Measurements from ENCODE around the gene PDE4B.

The PDE4B gene

DNA sequence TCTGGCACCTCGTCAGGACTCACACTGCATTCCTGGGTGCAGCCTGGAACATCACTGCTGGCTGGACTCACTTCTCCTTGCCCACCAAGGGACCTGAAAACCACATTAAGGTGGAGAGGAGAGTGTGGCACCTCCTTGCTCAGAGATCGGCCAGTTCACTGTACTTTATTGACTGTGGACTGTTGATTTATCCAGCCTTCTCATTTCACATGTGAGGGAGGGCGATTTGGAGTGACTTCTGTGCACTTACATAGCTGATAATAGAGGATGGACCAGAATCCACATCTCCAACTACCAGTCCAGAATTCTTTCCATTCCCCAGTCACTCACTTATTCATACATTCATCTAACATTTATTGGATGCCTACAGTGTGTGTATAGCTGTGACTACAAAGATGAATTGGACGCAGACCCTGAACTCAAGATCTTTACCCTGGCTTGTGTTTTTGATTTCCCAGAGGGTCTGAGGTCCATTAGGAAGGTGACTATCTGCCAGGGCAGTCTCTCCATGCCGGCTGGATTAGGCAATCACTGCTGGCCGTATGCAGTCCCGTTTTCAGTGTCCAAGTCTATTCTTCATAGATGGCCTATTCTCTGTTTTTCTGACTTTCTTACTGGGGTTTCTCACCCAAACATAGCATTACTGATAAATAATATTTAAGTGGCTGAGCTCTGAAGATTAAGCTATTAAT is 507.7 kb downstream of the PDE4B start:
- TF ChIP-seq, protein P1, sequence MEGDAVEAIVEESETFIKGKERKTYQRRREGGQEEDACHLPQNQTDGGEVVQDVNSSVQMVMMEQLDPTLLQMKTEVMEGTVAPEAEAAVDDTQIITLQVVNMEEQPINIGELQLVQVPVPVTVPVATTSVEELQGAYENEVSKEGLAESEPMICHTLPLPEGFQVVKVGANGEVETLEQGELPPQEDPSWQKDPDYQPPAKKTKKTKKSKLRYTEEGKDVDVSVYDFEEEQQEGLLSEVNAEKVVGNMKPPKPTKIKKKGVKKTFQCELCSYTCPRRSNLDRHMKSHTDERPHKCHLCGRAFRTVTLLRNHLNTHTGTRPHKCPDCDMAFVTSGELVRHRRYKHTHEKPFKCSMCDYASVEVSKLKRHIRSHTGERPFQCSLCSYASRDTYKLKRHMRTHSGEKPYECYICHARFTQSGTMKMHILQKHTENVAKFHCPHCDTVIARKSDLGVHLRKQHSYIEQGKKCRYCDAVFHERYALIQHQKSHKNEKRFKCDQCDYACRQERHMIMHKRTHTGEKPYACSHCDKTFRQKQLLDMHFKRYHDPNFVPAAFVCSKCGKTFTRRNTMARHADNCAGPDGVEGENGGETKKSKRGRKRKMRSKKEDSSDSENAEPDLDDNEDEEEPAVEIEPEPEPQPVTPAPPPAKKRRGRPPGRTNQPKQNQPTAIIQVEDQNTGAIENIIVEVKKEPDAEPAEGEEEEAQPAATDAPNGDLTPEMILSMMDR (IDR thresholded peaks at IDR 0.05; ENCODE audit: control insufficient read depth, insufficient read depth, low read depth, low read length, missing control alignments), result no peak
- no peak for DNase-seq (ENCODE audit: low read depth)
- H3K4me3 ChIP-seq (ENCODE audit: control insufficient read depth, low read depth, low read length), result no peak overlapping the region

DNA sequence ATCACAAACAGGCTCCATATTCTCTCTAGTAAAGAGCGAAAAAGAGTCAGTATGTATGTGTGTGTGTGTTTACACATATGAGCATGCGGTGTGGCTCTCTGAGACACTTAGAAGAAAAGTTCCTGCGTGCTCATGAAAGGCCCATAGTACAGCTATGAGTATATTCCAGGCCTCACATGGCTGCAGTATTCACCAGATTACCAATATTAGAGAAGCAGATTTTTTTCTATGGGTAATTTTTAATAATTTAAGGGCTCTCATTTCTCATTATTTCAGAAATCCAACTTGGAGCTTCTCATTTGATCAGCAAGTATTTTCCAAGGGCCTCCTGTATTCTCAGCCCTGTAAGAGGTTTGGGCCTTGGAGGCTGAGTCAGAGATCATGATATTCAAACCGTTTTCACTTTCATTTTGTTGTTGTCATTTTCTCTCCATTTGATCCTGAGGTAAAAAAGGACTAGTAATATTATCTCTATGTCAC is 508.3 kb downstream of the PDE4B start:
- DNase-seq (ENCODE audit: low read depth), result no peak
- no peak overlapping the region for H3K4me3 ChIP-seq (ENCODE audit: control insufficient read depth, low read depth, low read length)
- TF ChIP-seq, protein P1 (IDR thresholded peaks at IDR 0.05; ENCODE audit: control insufficient read depth, insufficient read depth, low read depth, low read length, missing control alignments), result no peak

DNA sequence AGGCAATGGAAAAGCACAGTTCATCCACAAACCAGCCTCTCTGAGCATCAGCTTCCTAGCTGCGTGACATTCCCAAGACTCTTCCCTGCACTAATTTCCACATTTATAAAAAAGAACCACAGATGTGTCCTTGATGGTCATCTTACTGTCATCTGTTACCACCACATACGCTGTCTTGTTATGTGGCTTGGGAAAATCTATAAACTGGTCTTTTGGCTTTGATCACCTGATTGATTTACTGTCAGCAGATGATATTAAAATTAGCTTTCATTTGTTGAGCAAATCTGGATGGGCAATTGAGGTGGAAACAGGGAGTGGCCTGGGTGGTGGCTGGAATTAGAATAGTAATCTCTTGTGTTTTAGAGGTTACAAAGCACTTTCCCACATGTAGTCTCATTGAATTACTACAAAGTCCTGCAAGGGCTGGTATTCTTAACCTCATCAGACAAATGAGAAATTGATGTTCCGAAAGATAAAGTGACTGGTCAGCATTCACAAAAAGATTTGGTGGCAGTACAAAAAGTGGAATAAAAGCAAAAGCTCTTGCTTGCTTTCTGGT is 509.6 kb downstream of the PDE4B start:
- H3K4me3 ChIP-seq (ENCODE audit: control insufficient read depth, low read depth, low read length), result no peak overlapping the region
- TF ChIP-seq, protein P1 (IDR thresholded peaks at IDR 0.05; ENCODE audit: control insufficient read depth, insufficient read depth, low read depth, low read length, missing control alignments), result no peak
- DNase-seq (ENCODE audit: low read depth), result no peak

DNA sequence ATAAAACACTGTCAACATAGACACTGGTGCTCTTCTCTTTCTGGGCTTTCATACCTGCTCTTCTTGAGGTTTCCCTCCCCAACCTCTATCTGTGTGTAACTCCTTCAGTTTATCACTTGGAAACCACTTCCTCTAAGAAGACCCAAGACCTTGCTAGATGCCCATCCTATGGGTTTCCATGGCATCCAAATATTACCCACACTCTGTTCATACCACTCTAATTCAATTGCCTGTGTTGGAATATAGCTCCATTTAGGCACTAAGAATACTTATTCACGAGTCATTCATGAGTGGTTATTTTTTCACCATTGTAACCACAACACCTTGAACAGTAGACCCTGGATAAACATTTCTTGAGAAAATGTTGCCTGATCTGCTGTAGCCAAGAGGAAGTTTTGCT is 510.1 kb downstream of the PDE4B start:
- TF ChIP-seq, protein P1 (IDR thresholded peaks at IDR 0.05; ENCODE audit: control insufficient read depth, insufficient read depth, low read depth, low read length, missing control alignments), result no peak
- no peak overlapping the region for H3K4me3 ChIP-seq (ENCODE audit: control insufficient read depth, low read depth, low read length)
- no peak for DNase-seq (ENCODE audit: low read depth)

DNA sequence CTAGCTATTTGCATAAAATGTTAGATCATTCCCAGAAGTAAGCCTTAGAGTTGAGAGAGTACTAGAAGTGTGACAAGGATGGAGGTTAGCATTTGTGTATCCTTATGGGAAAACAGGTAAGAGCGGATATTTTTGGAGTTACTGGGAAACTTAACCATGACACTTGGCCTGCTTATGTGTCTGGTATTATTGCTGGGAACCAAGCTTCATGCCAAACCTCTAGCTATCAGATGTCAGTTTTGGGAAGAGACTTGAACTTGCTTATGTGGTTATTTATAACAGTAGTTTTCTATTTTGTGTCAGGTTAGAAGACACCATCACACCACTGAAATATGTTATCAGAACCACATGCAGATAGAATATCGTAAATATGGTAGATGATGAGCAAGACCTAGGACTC is 511.0 kb downstream of the PDE4B start:
- no peak overlapping the region for H3K4me3 ChIP-seq (ENCODE audit: control insufficient read depth, low read depth, low read length)
- TF ChIP-seq, protein P1 (IDR thresholded peaks at IDR 0.05; ENCODE audit: control insufficient read depth, insufficient read depth, low read depth, low read length, missing control alignments), result no peak
- no peak for DNase-seq (ENCODE audit: low read depth)

DNA sequence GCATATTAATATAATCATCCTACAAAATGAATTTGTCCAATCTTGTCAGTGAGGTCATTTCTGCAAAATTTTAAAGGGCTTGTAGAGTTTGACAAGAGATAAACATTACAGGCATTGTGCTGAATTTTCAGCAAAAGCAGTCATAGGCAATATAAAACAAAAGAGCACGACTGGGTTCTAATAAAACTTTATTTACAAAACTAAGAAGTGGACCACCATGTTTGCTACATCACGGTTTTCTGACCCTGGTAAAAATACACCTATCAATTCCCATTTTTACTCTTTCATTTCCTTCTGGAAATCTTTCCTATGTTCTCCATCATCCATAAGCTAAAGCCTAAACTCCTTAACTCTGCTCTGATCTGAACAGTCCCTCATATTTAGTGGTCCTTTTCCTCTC is 511.4 kb downstream of the PDE4B start:
- TF ChIP-seq, protein P1 (IDR thresholded peaks at IDR 0.05; ENCODE audit: control insufficient read depth, insufficient read depth, low read depth, low read length, missing control alignments), result no peak
- no peak for DNase-seq (ENCODE audit: low read depth)

More for the DNA sequence above, 511.4 kb downstream of the PDE4B start:
- no peak overlapping the region for H3K4me3 ChIP-seq (ENCODE audit: control insufficient read depth, low read depth, low read length)

Measured in AG09309 (cell line).